ENCODE data around the gene ARID1B.

The ARID1B gene

DNA sequence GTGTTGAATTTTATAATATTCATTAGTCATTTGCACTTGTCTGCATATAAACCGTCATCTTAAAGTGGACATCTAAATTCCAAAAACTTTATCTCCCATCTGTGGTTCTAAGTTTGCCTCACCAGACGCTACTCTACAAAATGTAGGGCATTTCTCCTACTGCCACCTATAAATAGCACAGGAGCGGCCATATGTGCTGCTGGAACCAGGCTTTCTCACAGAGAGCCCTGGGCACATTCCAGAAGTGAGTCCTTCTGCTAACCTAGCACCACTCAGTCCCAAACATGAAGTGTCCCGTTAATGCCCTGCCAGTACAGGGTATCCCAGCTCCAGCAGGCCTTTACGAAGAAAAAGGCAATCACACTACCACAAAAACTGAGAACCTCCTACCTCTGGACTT is 392.5 kb downstream of the ARID1B start:
- Mint-ChIP-seq H3K27me3 (no peaks in the 10 kb centered on the region), H3K27ac (no peak overlapping the region), H3K9me3 (no peaks in the 10 kb centered on the region), H3K4me3 (no peak overlapping the region), H3K36me3 (ENCODE audit: low read depth) (peaks cover 57% of the 10 kb centered on the region), H3K4me1 (ENCODE audit: low read depth) (no peaks in the 10 kb centered on the region)
- no peak for DNase-seq

DNA sequence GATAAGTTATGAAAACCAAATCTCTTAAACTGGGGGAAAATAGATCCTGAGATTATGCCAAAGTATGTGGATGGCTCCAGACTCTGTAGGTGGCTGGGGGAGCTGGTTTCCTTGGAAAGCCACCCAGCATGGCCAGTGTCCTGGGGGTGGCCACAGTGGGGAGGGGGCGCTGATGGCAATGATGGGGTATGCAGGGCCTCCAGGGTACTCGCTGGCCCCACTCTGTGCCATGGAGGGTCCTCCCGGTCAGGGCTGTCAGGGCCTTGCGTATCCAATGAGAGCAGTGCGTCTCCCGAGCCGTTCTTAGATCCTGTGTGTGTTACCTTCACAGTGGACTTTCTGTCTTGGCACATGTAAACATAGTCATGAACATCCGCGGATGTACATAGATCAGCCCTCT is 393.4 kb downstream of the ARID1B start:
- Mint-ChIP-seq H3K27me3 (no peaks in the 10 kb centered on the region), H3K9me3 (no peaks in the 10 kb centered on the region), H3K36me3 (ENCODE audit: low read depth) (peaks cover 57% of the 10 kb centered on the region), H3K4me1 (ENCODE audit: low read depth) (no peaks in the 10 kb centered on the region), H3K27ac (no peak overlapping the region), H3K4me3 (no peak overlapping the region)
- no peak for DNase-seq

DNA sequence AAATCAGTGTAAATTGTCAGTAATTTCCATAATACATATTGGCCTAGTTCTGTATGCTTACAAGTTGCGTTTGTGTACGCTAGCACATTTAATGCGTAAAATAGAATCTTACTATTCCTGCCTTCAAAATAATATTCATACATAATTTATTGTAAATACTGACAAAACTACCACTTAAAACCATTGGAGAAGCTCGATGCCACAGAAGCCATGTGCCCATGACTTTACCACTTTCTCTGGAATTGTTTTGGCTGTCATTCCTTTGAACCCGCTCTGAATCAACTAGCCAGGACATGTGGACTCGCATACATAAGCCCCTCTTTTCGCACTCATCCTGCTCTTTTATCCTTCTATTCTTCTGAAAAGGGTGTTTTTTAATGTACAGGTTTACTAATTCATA is 394.6 kb downstream of the ARID1B start:
- Mint-ChIP-seq H3K4me1 (ENCODE audit: low read depth) (no peaks in the 10 kb centered on the region), H3K27me3 (no peaks in the 10 kb centered on the region), H3K27ac (no peak overlapping the region), H3K9me3 (no peaks in the 10 kb centered on the region), H3K36me3 (ENCODE audit: low read depth) (peaks cover 56% of the 10 kb centered on the region), H3K4me3 (no peak overlapping the region)
- no peak for DNase-seq

DNA sequence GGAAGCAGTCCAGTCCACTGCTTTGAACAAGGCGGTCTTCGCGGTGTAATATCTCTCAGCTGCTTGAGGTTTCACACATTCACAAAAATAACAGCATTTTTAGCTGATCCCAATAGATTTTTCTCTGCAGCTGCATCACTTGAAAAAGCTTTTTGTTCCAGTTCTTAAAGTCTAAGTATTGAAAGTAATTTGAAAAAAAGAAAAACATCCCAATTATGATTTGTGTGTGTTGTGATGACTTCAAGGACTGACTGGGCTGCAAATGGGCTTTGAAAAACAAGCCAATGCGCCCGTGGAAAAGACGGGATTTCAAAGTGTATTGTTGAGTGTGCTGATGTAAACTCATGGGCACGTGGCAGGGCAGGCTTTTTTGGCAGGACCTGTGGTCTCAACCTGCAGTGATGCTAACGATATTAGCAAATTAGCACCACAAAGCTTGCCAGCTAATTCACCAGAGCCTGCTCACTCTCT is 395.1 kb downstream of the ARID1B start:
- DNase-seq = no peak
- Mint-ChIP-seq H3K36me3 (ENCODE audit: low read depth) (peaks cover 55% of the 10 kb centered on the region), H3K4me3 (no peak overlapping the region), H3K27ac (no peak overlapping the region), H3K9me3 (no peaks in the 10 kb centered on the region), H3K27me3 (no peaks in the 10 kb centered on the region), H3K4me1 (ENCODE audit: low read depth) (no peaks in the 10 kb centered on the region)

DNA sequence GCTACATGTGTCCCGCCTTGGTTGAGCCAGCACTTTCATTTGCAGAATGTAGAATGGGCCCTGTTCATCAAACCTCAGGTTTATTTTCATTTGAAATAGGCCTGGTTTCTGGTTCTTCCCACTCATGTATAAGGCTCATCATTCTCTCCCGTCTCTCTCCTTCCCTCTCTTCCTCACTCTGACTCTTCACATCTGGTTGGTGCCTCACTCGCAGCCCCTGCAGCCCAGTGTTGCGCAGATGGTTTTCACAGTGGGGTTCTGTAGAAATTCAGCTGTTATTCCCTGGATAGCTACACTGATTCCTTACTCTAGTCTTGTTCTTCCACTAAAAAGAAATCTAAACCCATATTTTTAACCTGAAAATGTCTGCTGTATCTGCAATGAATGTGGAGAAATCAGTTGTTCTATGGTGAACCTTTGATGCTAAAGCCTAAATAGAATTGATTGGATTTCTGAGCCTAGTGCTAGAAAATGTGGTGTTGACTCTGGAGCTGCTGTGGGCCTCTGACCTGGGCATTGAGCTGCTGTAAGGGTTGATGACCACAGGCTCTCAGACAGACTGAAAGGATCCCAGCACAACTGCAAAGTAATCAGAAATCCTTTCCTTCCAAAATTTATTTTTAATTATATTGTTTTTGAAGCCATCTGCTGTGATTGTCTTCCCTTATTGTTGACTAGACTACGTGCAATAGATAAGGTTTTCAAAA is 395.8 kb downstream of the ARID1B start:
- Mint-ChIP-seq H3K4me1 (ENCODE audit: low read depth) (no peaks in the 10 kb centered on the region), H3K36me3 (ENCODE audit: low read depth) (peaks cover 48% of the 10 kb centered on the region), H3K9me3 (no peaks in the 10 kb centered on the region), H3K4me3 (no peak overlapping the region), H3K27ac (peak overlapping the region; percentile 0), H3K27me3 (no peaks in the 10 kb centered on the region)
- no peak for DNase-seq

DNA sequence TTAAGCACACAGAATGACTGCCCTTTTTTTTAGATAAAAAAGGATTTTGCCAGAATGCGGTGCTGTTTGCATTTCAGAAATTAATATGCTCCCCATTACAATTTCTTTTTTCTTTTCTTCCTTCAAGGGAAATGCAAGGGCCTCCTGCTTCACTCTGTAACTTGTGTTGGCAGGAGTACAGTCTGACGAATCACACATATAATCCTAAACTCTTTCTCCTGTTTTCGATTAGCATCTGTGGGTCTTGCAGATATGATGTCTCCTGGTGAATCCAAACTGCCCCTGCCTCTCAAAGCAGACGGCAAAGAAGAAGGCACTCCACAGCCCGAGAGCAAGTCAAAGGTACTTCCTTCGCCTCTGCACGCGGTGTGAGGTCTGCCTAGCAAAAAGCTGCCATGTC is 396.6 kb downstream of the ARID1B start:
- H3K27ac Mint-ChIP-seq = no peak overlapping the region
- H3K36me3 Mint-ChIP-seq (ENCODE audit: low read depth) = peaks cover 41% of the 10 kb centered on the region
- no peaks in the 10 kb centered on the region for H3K4me1 Mint-ChIP-seq (ENCODE audit: low read depth)
- H3K9me3 Mint-ChIP-seq = no peaks in the 10 kb centered on the region
- H3K4me3 Mint-ChIP-seq = no peak overlapping the region
- H3K27me3 Mint-ChIP-seq = no peaks in the 10 kb centered on the region
- no peak for DNase-seq

DNA sequence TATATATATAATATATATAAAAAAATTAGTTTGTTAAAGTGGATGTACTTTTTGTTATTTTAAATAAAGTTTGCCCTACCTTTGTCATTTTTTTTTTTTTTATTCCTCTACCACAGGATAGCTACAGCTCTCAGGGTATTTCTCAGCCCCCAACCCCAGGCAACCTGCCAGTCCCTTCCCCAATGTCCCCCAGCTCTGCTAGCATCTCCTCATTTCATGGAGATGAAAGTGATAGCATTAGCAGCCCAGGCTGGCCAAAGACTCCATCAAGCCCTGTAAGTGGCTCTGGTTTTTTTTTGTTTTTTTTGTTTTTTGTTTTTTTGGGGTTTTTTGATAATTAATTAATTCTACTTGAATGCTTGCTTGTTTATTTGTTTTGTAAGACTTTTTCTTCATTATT is 397.6 kb downstream of the ARID1B start:
- H3K27me3 Mint-ChIP-seq = no peaks in the 10 kb centered on the region
- H3K27ac Mint-ChIP-seq = no peak overlapping the region
- no peak for DNase-seq
- peaks cover 35% of the 10 kb centered on the region for H3K36me3 Mint-ChIP-seq (ENCODE audit: low read depth)
- no peaks in the 10 kb centered on the region for H3K4me1 Mint-ChIP-seq (ENCODE audit: low read depth)
- H3K4me3 Mint-ChIP-seq = no peak overlapping the region
- H3K9me3 Mint-ChIP-seq = no peaks in the 10 kb centered on the region

DNA sequence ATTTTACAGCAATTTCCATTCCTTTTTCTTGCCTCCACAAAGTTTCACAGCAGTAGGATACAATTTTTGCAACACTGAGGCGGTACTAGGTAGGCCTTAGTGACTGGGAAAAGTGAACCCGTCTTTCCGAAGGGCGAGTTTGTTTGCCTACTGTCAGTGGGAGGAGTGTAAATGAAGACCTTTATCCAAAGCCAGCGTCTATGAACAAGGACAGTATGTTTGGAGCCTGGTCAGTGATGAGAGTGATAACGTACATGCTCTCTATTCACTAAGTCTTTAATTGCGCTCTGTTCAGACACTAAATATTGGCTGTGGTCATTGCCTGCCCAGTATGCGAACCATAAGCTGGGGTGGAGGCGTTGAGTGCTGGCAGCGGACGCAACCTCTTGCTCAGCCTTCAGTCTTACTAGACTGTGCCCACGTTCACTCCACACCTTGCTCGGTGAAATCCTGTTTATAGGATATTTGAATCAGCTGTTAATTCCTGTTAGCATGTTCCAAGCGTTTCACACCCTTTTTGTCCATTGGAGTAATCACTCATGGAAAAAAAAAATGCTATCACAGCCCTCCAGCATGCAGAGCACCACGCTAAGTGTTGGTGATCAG is 400.7 kb downstream of the ARID1B start:
- DNase-seq = no peak
- no peak overlapping the region for H3K27ac Mint-ChIP-seq
- H3K4me1 Mint-ChIP-seq (ENCODE audit: low read depth) = no peaks in the 10 kb centered on the region
- H3K36me3 Mint-ChIP-seq (ENCODE audit: low read depth) = peaks cover 40% of the 10 kb centered on the region
- no peaks in the 10 kb centered on the region for H3K9me3 Mint-ChIP-seq
- H3K4me3 Mint-ChIP-seq = no peak overlapping the region
- H3K27me3 Mint-ChIP-seq = no peaks in the 10 kb centered on the region

DNA sequence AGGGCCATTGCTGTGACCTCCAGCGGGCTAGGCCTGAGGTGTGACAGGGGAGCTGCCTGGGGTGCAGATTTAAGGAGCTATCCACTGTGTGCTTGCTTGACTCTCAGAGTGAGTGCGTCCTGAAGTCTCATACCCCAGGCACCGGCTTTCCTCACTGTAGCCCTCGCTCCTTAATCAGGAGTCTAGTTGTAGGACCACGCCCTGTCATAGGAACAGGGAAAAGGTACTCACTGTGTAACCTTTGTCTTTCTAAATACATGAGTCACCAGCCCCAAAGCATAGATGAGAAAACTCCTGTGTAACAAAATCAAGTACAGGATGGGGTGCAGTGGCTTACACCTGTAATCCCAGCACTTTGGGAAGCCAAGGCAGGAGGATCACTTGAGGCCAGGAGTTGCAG is 404.5 kb downstream of the ARID1B start:
- Mint-ChIP-seq H3K27me3 (no peaks in the 10 kb centered on the region), H3K4me1 (ENCODE audit: low read depth) (peaks cover 8% of the 10 kb centered on the region), H3K4me3 (no peak overlapping the region), H3K36me3 (ENCODE audit: low read depth) (peaks cover 66% of the 10 kb centered on the region), H3K27ac (peak overlapping the region; percentile 42), H3K9me3 (no peaks in the 10 kb centered on the region)
- DNase-seq = no peak

DNA sequence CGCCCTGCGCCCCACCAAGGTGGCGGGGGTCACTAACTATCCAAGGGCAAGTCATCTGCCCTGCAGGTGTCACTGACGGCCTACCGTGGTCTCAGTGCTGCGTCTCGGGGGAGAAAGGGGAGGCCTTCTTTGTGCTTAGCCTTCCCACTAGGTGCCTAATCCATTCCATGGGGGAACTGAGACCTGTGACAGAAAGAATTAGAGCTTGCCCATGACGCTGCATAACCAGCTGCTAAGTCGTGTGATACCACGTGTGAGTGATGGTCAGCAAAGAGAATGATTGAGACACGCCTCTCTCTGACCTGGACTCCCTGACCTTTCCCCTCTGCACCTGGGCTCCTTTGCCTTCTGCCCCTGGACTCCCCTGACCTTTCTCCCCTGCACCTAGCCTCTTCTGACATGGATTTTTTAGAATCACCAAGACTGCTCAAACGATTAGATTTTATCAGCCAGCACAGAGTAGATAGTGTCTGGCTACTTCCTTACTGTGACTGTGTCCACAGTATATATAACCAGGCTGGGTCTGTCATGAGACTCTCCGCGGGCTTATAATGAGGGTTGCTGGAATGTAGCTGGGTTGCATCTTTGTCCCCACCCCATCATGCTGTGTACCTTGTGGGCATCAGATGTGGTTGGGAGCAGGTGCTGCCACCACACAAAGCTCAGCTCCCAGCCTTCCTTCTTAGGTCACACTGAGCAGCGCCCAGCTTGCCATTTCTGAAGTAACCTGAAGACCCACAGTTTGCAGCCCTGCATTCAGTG is 405.5 kb downstream of the ARID1B start:
- Mint-ChIP-seq H3K27me3 (no peaks in the 10 kb centered on the region), H3K4me1 (ENCODE audit: low read depth) (peaks cover 11% of the 10 kb centered on the region), H3K27ac (peak overlapping the region; percentile 24), H3K36me3 (ENCODE audit: low read depth) (peaks cover 74% of the 10 kb centered on the region), H3K4me3 (no peak overlapping the region), H3K9me3 (no peaks in the 10 kb centered on the region)
- DNase-seq = no peak

DNA sequence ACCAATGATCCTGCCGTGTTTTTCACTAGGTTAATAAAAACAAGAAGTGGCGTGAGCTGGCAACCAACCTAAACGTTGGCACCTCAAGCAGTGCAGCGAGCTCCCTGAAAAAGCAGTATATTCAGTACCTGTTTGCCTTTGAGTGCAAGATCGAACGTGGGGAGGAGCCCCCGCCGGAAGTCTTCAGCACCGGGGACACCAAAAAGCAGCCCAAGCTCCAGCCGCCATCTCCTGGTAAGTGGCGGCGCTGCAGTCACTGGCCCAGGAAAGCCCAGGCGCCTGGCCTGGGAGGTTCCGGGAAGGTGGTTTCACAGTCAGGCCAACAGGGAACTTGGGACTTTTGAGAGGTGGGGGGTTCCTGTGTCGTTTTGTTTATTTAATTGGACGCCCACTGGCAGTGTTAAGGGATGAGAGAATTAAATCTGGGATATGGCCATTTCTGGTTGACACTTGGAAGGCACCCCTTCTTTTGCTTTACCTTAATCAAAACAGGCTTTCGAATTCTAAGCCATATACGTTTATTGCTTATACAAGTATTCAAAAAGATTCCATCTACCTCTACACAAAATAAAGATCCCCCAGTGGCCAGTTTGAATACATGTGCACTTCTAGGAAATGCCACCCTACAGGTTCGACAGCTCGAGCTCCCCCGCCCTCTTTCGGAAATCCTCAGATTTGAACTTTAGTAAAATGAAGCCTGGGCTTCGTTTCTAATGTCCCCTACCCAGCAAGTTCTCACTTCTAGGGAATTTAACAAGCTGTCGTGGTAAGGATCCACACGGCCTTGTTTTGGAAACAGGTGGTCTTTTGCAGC is 407.2 kb downstream of the ARID1B start:
- Mint-ChIP-seq H3K27me3 (no peaks in the 10 kb centered on the region), H3K9me3 (no peaks in the 10 kb centered on the region), H3K4me3 (no peak overlapping the region), H3K27ac (peak overlapping the region; percentile 45), H3K36me3 (ENCODE audit: low read depth) (peaks cover 88% of the 10 kb centered on the region), H3K4me1 (ENCODE audit: low read depth) (peaks cover 11% of the 10 kb centered on the region)
- DNase-seq = peak; percentile 78

DNA sequence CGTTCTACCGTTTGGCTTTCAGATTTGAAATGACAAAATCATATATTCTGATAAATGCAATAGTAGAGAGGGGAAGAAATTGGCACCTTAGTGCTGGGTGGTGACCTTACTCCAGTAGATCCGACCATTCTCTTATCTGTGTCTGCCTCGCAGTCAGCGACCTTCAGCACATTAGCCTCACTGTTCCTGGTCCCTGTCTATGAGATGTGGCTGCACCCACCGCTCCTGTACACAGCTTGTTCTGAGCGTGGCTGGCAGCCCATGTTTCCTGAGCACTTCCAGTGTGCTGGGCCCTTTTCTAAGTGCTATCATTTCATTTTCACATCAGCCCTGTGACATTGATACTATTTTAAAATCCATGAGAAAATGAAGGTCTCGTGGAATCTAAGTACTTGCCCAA is 408.0 kb downstream of the ARID1B start:
- no peak for DNase-seq
- H3K27me3 Mint-ChIP-seq = no peaks in the 10 kb centered on the region
- no peaks in the 10 kb centered on the region for H3K9me3 Mint-ChIP-seq
- no peak overlapping the region for H3K4me3 Mint-ChIP-seq
- H3K4me1 Mint-ChIP-seq (ENCODE audit: low read depth) = peaks cover 11% of the 10 kb centered on the region
- H3K27ac Mint-ChIP-seq = peak overlapping the region; percentile 5
- peaks cover 95% of the 10 kb centered on the region for H3K36me3 Mint-ChIP-seq (ENCODE audit: low read depth)

DNA sequence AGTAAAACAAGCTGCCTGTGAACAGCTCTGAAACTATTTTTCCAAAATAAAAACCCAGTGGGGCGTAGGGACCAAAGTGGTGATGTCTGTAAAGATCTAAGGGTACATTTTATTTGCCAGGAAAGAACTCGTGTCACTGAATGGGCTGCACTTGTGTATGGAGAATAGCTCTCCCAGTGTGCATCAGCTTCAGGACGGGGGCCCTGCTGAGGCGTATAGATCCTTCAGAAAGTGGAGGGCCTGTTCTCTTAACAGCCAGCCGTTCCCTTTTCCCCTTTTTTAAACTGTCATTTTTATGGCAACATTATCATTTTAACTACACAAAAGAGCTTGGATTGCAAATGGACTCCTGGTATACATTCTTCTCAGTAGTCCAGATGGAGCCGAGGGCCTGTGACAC is 408.8 kb downstream of the ARID1B start:
- DNase-seq = no peak
- Mint-ChIP-seq H3K36me3 (ENCODE audit: low read depth) (peaks cover 95% of the 10 kb centered on the region), H3K4me3 (no peak overlapping the region), H3K27me3 (no peaks in the 10 kb centered on the region), H3K27ac (no peak overlapping the region), H3K9me3 (no peaks in the 10 kb centered on the region), H3K4me1 (ENCODE audit: low read depth) (peaks cover 11% of the 10 kb centered on the region)

DNA sequence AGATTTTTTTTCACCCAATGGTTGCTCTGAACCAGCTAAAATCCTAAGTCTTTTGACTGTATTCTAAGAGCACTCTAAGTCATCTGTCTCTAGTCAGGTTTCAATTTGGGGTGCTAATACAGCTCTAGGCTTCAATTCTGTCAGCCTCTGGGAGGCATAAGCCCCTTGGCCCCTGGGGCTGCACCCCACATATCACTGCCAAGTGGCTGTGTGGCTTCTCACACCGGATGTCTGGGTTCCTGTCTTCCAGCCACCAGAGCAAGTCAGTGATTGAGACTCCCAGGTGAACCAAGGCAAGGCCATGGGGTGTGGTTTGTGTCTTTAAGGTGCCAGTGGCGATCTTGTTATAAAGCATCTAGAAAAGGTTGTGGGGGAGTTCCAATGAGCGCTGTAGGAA is 409.6 kb downstream of the ARID1B start:
- no peaks in the 10 kb centered on the region for H3K27me3 Mint-ChIP-seq
- H3K9me3 Mint-ChIP-seq = no peaks in the 10 kb centered on the region
- no peak overlapping the region for H3K4me3 Mint-ChIP-seq
- H3K36me3 Mint-ChIP-seq (ENCODE audit: low read depth) = peaks cover 95% of the 10 kb centered on the region
- peaks cover 12% of the 10 kb centered on the region for H3K4me1 Mint-ChIP-seq (ENCODE audit: low read depth)
- no peak for DNase-seq
- H3K27ac Mint-ChIP-seq = peak overlapping the region; percentile 68

Measured in activated T-cell treated with anti-CD3 and anti-CD28 coated beads, Interleukin-2, amount 50 U/mL, for 24 hours (primary cell).